Ishikawa (cell line): ENCODE measurements around the gene PCP4.

ENCODE experiments used
- CEBPB ChIP-seq: IDR thresholded peaks from 2 replicates; pipeline ENCODE4 v1.6.1; 2012
- EP300 ChIP-seq: IDR thresholded peaks from 2 replicates; pipeline ENCODE4 v1.6.1; 2012; ENCODE audit warnings: borderline replicate concordance
- MAX ChIP-seq: IDR thresholded peaks from 2 replicates; pipeline ENCODE4 v1.6.1; 2012
- NFIC ChIP-seq: IDR thresholded peaks from 2 replicates; pipeline ENCODE4 v1.6.1; 2012
- TCF12 ChIP-seq: IDR thresholded peaks from 2 replicates; pipeline ENCODE4 v1.6.1; 2012; ENCODE audit warnings: low read depth
- YY1 ChIP-seq: IDR thresholded peaks from 2 replicates; pipeline ENCODE4 v1.6.1; 2012; ENCODE audit warnings: low read depth
- ZBTB7A ChIP-seq: IDR thresholded peaks from 2 replicates; pipeline ENCODE4 v1.6.1; 2012; ENCODE audit warnings: low read depth
- TF ChIP-seq, protein P1 (sequence below): IDR thresholded peaks from 2 replicates; pipeline ENCODE4 v1.6.1; 2012; ENCODE audit warnings: low read depth, mild to moderate bottlenecking

DNA sequence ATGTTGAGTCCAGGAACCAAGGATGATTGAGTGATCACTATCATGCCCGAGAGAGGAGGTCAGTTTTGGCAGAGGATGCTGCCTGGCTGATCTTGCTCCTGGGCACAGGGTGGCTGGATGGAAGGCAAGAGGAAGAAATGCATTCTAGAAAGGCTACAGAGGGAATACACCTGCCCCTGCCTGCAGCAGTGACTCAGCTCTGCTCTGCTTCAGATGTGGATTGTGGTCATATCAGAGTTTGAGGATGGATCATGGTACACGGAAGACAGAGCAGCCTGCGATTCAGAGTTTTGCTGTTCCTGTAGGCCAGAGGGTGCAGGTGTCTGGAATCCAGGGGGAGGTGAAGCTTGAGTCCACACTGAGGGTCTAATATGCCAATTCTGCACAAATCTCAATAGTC lies 37.2 kb downstream of the PCP4 start:
- TF ChIP-seq TCF12 (no peak), ZBTB7A (no peak), YY1 (no peak), MAX (no peak), EP300 (no peak), NFIC (no peak), CEBPB (no peak)
- TF ChIP-seq, protein P1, sequence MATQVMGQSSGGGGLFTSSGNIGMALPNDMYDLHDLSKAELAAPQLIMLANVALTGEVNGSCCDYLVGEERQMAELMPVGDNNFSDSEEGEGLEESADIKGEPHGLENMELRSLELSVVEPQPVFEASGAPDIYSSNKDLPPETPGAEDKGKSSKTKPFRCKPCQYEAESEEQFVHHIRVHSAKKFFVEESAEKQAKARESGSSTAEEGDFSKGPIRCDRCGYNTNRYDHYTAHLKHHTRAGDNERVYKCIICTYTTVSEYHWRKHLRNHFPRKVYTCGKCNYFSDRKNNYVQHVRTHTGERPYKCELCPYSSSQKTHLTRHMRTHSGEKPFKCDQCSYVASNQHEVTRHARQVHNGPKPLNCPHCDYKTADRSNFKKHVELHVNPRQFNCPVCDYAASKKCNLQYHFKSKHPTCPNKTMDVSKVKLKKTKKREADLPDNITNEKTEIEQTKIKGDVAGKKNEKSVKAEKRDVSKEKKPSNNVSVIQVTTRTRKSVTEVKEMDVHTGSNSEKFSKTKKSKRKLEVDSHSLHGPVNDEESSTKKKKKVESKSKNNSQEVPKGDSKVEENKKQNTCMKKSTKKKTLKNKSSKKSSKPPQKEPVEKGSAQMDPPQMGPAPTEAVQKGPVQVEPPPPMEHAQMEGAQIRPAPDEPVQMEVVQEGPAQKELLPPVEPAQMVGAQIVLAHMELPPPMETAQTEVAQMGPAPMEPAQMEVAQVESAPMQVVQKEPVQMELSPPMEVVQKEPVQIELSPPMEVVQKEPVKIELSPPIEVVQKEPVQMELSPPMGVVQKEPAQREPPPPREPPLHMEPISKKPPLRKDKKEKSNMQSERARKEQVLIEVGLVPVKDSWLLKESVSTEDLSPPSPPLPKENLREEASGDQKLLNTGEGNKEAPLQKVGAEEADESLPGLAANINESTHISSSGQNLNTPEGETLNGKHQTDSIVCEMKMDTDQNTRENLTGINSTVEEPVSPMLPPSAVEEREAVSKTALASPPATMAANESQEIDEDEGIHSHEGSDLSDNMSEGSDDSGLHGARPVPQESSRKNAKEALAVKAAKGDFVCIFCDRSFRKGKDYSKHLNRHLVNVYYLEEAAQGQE: no peak
